Heart right ventricle (tissue), 16 donors: Measurements from ENCODE around the gene CDK14. TPM values are rescaled to one million over a fixed set of nuclear protein-coding genes. Genes with fewer than 3 reads are reported as not detected.

Experiments used
- ATAC-seq, 8 donors: fragments of 200-7000 bp; cut with Tn5 transposase; one replicate each; pipeline ENCODE4 v1.9.1; 2020; ENCODE audit warnings: mild to moderate bottlenecking in 8 of 8, moderate library complexity in 8 of 8, moderate number of reproducible peaks in 1 of 8
- DNase-seq, 2 donors: peaks; one replicate each; pipeline ENCODE4 v3.0.0-alpha.2; 2020
- H3K27ac ChIP-seq, 10 donors: fragments of 200-600 bp; sonication (generic) in 2 of 10; one replicate each; pipeline versions ENCODE4 v1.5.0 to v1.8.0; 2020 to 2022; ENCODE audit warnings: mild to moderate bottlenecking in 3 of 10
- H3K27me3 ChIP-seq, 7 donors: fragments of 200-600 bp; one replicate each; pipeline ENCODE4 v1.8.0; 2021 to 2022; ENCODE audit warnings: mild to moderate bottlenecking in 2 of 7
- H3K36me3 ChIP-seq, 9 donors: fragments of 200-600 bp; sonication (generic) in 1 of 9; one replicate each; pipeline versions ENCODE4 v1.5.0 to v1.8.0; 2020 to 2022; ENCODE audit warnings: mild to moderate bottlenecking in 2 of 9
- H3K4me1 ChIP-seq, 9 donors: fragments of 200-600 bp; sonication (generic) in 1 of 9; one replicate each; pipeline versions ENCODE4 v1.5.0 to v1.8.0; 2020 to 2022; ENCODE audit warnings: mild to moderate bottlenecking in 4 of 9
- H3K4me3 ChIP-seq, 10 donors: fragments of 200-600 bp; sonication (generic) in 2 of 10; one replicate each; pipeline versions ENCODE4 v1.5.0 to v1.8.0; 2020 to 2022; ENCODE audit warnings: mild to moderate bottlenecking in 7 of 10, moderate library complexity in 2 of 10
- H3K9me3 ChIP-seq, 11 donors: fragments of 200-600 bp in 10 of 11; sonication (generic) in 2 of 11; one replicate each; pipeline versions ENCODE4 v1.5.0 to v1.8.0; 2013 to 2022; ENCODE audit warnings: mild to moderate bottlenecking in 2 of 11, control low read depth in 1 of 11, moderate library complexity in 1 of 11
- CTCF ChIP-seq, 9 donors: fragments of 200-600 bp; sonication (generic) in 2 of 9; IDR thresholded peaks; one replicate each; pipeline versions ENCODE4 v1.5.0 to v1.8.0; 2021 to 2022; ENCODE audit warnings: antibody characterized with exemption in 9 of 9, mild to moderate bottlenecking in 5 of 9, moderate library complexity in 1 of 9
- WGBS, 2 donors: extraction: QIAGEN DNeasy Blood & Tissue Kit; methylation state at CpG; one replicate each; pipeline ENCODE4 v1.1.7; 2013; ENCODE audit warnings: inconsistent platforms in 1 of 2; 5-methylcytosine and 5-hydroxymethylcytosine counted together
- intact Hi-C, 10 donors: fragments of 100-400 bp; cut with DNase I; formaldehyde crosslinking; loops; one replicate each; pipeline versions ENCODE4 v1.11.1 to v1.14.2; 2022
- polyA plus RNA-seq, 2 donors: library from polyadenylated mRNA; stranded (reverse); fragments of 200-250 nt; gene quantifications; one replicate each; pipeline ENCODE4 v1.2.3, GENCODE V29; 2013
- total RNA-seq, 10 donors: library from RNA; stranded (reverse); fragmentation: NEBNext Ultra II Directional in 3 of 10; extraction: Animal tissue kit (Norgen Biotek cat#: 25700) in 3 of 10; gene quantifications; one replicate each; pipeline versions ENCODE4 v1.2.1 to v1.2.4, GENCODE V29; 2021 to 2023
- donor health status: Arrhythmogenic right ventricular cardiomyopathy.
- donor health status: ischemic (EF 13 %, LVEDD 7.1; RV severe dilation, severe dysfunction).
- donor health status: healthy with polysubstance abuse.
- donor health status: DM: no; HTN: yes; CAD: no.
- donor health status: DM: no; HTN: no; CAD: no.
- donor health status: ischemic (EF 25% LVEDD 6.9; RV normal size, moderate dysfunction).
- donor health status: ischemic (EF 25% LVEDD 5.7; RV mildly dilated, moderate dysfunction).
- donor health status: healthy.
- donor health status: DM: yes; HTN: yes; CAD: no.
- donor health status: Ischemic cardiomyopathy.
- donor health status: ischemic (EF 35%, LVEDD 5.7; RV mildly dilated, moderate dysfunction).
- donor health status: nonischemic (EF 11% LVEDD 7.7; RV severe dilation, severe dysfunction).
- donor health status: DM: yes; HTN: yes; CAD: no.
- donor health status: PGD.
- donor health status: ischemic (EF 29% LVEDD 5.4; RV normal size, mild dysfunction).
- donor health status: nonischemic (EF 23%, LVEDD 6.1; RV moderate dilation, normal function).

CDK14 gene
- total and polyA plus RNA-seq, 12 donors, result 3.9 to 36.5 (median 21.4) TPM

DNA sequence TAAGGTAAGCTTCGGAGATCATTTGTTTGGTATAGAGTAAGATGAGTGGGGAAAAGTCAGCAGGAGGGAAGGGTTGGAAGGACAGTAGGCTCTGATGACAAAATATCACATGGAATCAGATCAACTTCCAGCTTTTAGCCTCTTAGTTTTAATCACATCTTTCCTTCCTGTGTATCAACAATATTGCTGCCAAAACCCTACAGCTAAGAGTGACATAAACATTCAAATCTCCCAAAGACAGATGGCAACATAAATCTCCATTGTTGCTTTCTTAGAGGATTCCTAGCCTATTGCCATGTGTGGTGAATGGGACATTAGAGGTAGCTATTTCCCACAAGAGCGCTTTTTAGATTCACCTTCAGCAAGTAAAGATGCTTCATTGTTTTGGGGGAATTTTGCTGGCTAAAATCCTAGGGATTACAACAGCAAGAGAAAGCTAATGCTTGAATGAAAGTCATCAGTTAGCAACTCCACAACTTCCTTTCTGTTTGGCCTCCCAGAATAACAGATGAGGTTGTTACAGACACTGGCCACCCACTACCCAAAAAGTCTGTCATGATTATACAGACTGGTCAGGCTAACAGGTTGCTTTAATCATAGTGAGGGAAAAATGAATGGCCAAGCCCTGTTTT lies 632.9 kb downstream of the CDK14 start:
- DNase-seq (no peak), ATAC-seq (no peak)
- Histone ChIP-seq H3K36me3 (no peaks in the 10 kb centered on the region), H3K27me3 (peaks cover 0 to 12% (median 0%) of the 10 kb centered on the region in 7 donors), H3K27ac (no peak overlapping the region), H3K9me3 (no peaks in the 10 kb centered on the region), H3K4me1 (no peaks in the 10 kb centered on the region), H3K4me3 (no peak overlapping the region)
- TF ChIP-seq CTCF (IDR thresholded peaks at IDR 0.05), result no peak
- intact Hi-C loops, result no loop called here
- 88 to 97% methylated on average over 2 of the region's 2 CpGs for WGBS, 2 donors

- Histone ChIP-seq H3K27me3 (peaks cover 0 to 12% (median 0%) of the 10 kb centered on the region in 7 donors), H3K9me3 (no peaks in the 10 kb centered on the region), H3K36me3 (no peaks in the 10 kb centered on the region), H3K27ac (no peak overlapping the region), H3K4me1 (no peaks in the 10 kb centered on the region), H3K4me3 (no peak overlapping the region)
- DNase-seq (no peak), ATAC-seq (no peak)
- WGBS, 2 donors, result 92% methylated on average over 2 of the region's 2 CpGs
- no peak for TF ChIP-seq CTCF (IDR thresholded peaks at IDR 0.05)
- intact Hi-C loops, result no loop called here
These were observed 634.0 kb downstream of the CDK14 start for GRCh38 chr7:91230100-91230499.

- no peaks in the 10 kb centered on the region for H3K36me3 ChIP-seq
- H3K4me3 ChIP-seq, result no peak overlapping the region
- TF ChIP-seq CTCF (IDR thresholded peaks at IDR 0.05), result no peak
- 76 to 88% methylated on average over 3 of the region's 3 CpGs for WGBS, 2 donors
- no peak for DNase-seq
- H3K27me3 ChIP-seq, result peaks cover 0 to 12% (median 0%) of the 10 kb centered on the region in 7 donors
- ATAC-seq, result no peak
- H3K4me1 ChIP-seq, result no peaks in the 10 kb centered on the region
- intact Hi-C loops, result no loop called here
- H3K27ac ChIP-seq, result no peak overlapping the region
- no peaks in the 10 kb centered on the region for H3K9me3 ChIP-seq
These were observed 634.4 kb downstream of the CDK14 start for GRCh38 chr7:91230503-91230902.

DNA sequence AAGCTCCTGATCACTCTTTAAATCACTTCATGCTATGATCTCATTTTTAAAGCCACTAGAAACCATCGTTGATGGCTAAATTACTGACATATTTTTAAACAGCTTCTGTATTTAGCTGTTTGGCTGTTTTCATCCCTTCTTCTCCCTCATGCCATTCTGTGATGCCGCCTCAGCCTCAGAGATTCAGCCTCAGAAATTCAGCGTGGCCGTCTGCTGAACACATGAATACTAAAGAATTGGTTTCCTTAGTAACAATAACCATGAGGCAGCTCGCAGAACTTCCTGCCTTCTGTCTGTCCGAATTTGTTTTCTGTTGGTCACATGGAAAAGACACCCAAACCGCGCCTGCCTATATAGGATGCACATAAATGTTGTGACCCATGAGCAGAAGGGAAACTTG lies 637.1 kb downstream of the CDK14 start:
- H3K9me3 ChIP-seq, result no peaks in the 10 kb centered on the region
- no peak for TF ChIP-seq CTCF (IDR thresholded peaks at IDR 0.05)
- no peak for ATAC-seq
- intact Hi-C loops, result no loop called here
- H3K4me3 ChIP-seq, result no peak overlapping the region
- H3K4me1 ChIP-seq, result no peaks in the 10 kb centered on the region
- no peaks in the 10 kb centered on the region for H3K36me3 ChIP-seq
- H3K27ac ChIP-seq, result no peak overlapping the region
- peaks cover 0 to 12% (median 0%) of the 10 kb centered on the region in 7 donors for H3K27me3 ChIP-seq
- WGBS, 2 donors, result 72 to 75% methylated on average over 8 of the region's 8 CpGs
- no peak for DNase-seq
